K562 (cell line): Measurements from ENCODE around the gene LBR.

Experiments used
- BRCA1 ChIP-seq, 2 experiments: fragments of 450-650 bp in 1 of 2; sonication (generic) in 1 of 2; formaldehyde crosslinking in 1 of 2; IDR thresholded peaks; 2 replicates each; pipeline versions ENCODE4 v1.5.0 to v1.6.1; 2017 to 2020; ENCODE audit warnings: mild to moderate bottlenecking in 1 of 2, missing genetic modification reagents in 1 of 2
- ETV6 ChIP-seq, 3 experiments: fragments of 150-350 bp in 1 of 3; sonication (generic) in 1 of 3; formaldehyde crosslinking in 1 of 3; IDR thresholded peaks; 2 replicates each; pipeline versions ENCODE4 v1.6.1 to v1.8.0; 2014 to 2022; ENCODE audit warnings: borderline replicate concordance in 2 of 3, low read depth in 2 of 3, antibody characterized with exemption in 1 of 3, low read length in 1 of 3, mild to moderate bottlenecking in 1 of 3, missing genetic modification reagents in 1 of 3
- MXI1 ChIP-seq: IDR thresholded peaks from 2 replicates; pipeline ENCODE4 v1.6.1; 2011; ENCODE audit warnings: low read depth, mild to moderate bottlenecking, improper control_type of control experiment, low read length
- NBN ChIP-seq: fragments of 450-650 bp; IDR thresholded peaks from 2 replicates; pipeline ENCODE4 v1.6.1; 2016; ENCODE audit warnings: low read depth, mild to moderate bottlenecking
- NRF1 ChIP-seq, 2 experiments: fragments of 450-650 bp; IDR thresholded peaks in 1 of 2; conservative IDR thresholded peaks in 1 of 2; 2 replicates each; pipeline ENCODE4 v1.6.1; 2014; ENCODE audit warnings: mild to moderate bottlenecking in 2 of 2
- PKNOX1 ChIP-seq: fragments of 450-650 bp; IDR thresholded peaks from 2 replicates; pipeline ENCODE4 v1.6.1; 2016
- RAD21 ChIP-seq, 2 experiments: fragments of 250-450 bp in 1 of 2; fragments of 450-650 bp in 1 of 2; sonication (Bioruptor Pico) in 1 of 2; formaldehyde crosslinking in 1 of 2; IDR thresholded peaks in 1 of 2; conservative IDR thresholded peaks in 1 of 2; 2 replicates each; pipeline versions ENCODE4 v1.4.0 to v1.8.0; 2020 to 2022; ENCODE audit warnings: mild to moderate bottlenecking in 2 of 2, moderate library complexity in 1 of 2
- RCOR1 ChIP-seq, 2 experiments: IDR thresholded peaks; 2 replicates each; pipeline ENCODE4 v1.6.1; 2012; ENCODE audit warnings: low read depth in 2 of 2, low read length in 2 of 2, borderline replicate concordance in 1 of 2, improper control_type of control experiment in 1 of 2
- RFX5 ChIP-seq: IDR thresholded peaks from 2 replicates; pipeline ENCODE4 v1.6.1; 2011; ENCODE audit warnings: low read depth, mild to moderate bottlenecking, improper control_type of control experiment, low read length
- SRSF9 ChIP-seq: fragments of 200-400 bp; formaldehyde crosslinking; IDR thresholded peaks from 2 replicates; pipeline ENCODE4 v1.6.1; 2017; ENCODE audit warnings: low read depth, low read length, borderline replicate concordance
- ZNF518B ChIP-seq: fragments of 250-450 bp; sonication (Bioruptor Pico); IDR thresholded peaks from 2 replicates; pipeline ENCODE4 v1.5.0; 2021; ENCODE audit warnings: mild to moderate bottlenecking, moderate library complexity

GRCh38 chr1:225468270-225469020 is 40.6 kb upstream of the LBR start:
- TF ChIP-seq RFX5 = no peak
- no peak for TF ChIP-seq MXI1
- TF ChIP-seq NBN = no peak
- TF ChIP-seq NRF1 (conservative IDR thresholded peaks at IDR 0.05 in 1 of 2, IDR thresholded peaks at IDR 0.05 in 1 of 2) = no peak
- TF ChIP-seq RAD21 (CRISPR knock-in tag; conservative IDR thresholded peaks at IDR 0.05 in 1 of 2, IDR thresholded peaks at IDR 0.05 in 1 of 2) = no peak
- TF ChIP-seq ETV6 (IDR thresholded peaks at IDR 0.05; ENCODE audit: borderline replicate concordance in 1 of 2, low read depth in 2 of 2, low read length in 1 of 2) = no peak
- TF ChIP-seq ETV6 (CRISPR knock-in tag; IDR thresholded peaks at IDR 0.05; ENCODE audit: borderline replicate concordance) = no peak
- TF ChIP-seq SRSF9 = no peak
- no peak for TF ChIP-seq RCOR1 (IDR thresholded peaks at IDR 0.05; ENCODE audit: borderline replicate concordance in 1 of 2, low read depth in 2 of 2, low read length in 2 of 2)
- TF ChIP-seq BRCA1 (IDR thresholded peaks at IDR 0.05) = no peak
- no peak for TF ChIP-seq BRCA1 (CRISPR knock-in tag; IDR thresholded peaks at IDR 0.05)
- no peak for TF ChIP-seq PKNOX1
- no peak for TF ChIP-seq ZNF518B
